ENCODE data around the gene CACNA1C.

CACNA1C gene

GRCh38 chr12:2140858-2141519 lies 88.2 kb downstream of the CACNA1C start:
- DNase-seq (ENCODE audit: low read depth), result no peak

DNA sequence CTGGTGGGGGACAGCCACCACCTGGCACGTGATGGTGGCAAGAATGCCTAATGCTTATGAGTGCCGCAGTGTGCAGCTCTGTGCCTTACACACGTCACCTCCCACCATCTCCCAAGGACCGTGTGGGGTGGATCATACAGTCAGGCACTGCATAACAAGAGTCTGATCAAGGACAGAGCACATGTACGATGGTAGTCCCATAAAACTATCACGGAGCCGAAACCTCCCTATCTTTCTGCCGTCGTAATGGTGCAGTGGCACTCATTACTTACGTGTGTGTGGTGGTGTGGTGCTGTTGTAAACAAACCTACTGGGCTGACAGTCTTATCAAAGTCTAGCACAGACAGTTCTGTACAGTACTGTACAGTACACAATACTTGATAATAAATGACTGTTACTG lies 89.3 kb downstream of the CACNA1C start:
- no peak for DNase-seq (ENCODE audit: low read depth)

DNA sequence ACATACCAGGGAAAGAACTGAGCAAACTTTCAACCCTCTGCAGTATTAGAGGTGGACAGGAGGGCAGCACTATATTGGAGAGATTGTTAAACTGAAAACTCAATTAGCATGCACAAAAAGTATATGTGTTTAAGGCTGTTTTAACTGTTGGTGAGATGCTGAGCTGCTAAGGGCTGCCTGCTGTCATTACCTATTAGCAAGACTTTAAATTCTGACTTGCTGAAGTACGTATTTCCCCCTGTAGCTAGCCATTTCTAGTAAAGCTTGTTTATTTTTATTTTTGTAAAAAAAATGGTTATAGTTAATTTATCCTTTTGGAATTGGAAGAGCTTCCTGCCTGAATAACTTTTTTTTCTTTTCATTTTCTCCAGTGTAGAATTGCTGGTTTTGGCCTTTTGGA lies 92.2 kb downstream of the CACNA1C start:
- DNase-seq (ENCODE audit: low read depth), result no peak

DNA sequence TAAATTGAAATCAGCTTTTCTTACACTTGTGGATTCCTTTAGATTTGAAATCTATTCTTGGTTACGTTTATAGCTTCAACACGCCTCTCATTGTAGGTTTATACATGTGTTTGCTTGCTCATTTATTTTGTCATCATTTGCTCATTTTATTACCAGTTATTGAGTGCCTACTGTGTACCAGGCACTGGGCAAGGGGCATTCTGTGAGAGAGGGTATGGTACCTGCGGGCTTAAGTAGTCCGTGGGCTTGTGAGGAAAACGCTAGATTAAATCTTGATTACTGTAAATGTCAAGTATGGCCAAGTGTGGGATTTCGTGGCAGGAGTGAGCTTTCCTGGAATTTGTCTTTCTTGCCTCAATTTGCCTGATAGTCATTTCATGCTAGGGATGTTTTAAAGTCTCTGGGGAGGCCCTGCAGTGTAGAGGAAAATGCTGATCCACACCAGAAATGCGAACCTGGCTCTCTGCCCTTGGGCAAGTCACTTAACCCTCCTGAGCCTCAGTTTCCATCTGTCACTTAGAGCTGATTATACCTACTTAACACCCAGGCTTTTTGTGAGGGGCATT lies 92.7 kb downstream of the CACNA1C start:
- no peak for DNase-seq (ENCODE audit: low read depth)

GRCh38 chr12:2147335-2147734 lies 94.5 kb downstream of the CACNA1C start:
- no peak for DNase-seq (ENCODE audit: low read depth)

DNA sequence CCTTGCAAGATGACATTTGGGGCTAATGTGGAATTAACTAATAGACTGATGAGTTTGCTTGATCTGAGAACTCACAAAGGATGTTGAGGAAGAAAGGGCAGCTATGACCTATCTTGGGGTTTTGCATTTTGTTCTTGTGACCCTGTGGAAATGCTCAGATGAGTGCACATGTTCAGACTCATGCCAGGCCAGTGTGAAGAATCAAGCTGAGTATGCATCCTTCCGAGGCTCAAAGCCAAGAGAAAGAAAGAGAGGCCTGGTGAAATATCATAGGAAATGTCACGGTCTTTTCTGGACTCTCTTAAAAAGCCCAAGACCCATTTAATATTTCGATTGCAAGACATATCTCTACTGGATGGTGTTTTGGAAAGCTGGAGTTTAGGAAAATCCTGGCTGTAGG lies 96.3 kb downstream of the CACNA1C start:
- no peak for DNase-seq (ENCODE audit: low read depth)

- DNase-seq (ENCODE audit: low read depth), result no peak
These were observed 98.0 kb downstream of the CACNA1C start for GRCh38 chr12:2150833-2151232.

DNA sequence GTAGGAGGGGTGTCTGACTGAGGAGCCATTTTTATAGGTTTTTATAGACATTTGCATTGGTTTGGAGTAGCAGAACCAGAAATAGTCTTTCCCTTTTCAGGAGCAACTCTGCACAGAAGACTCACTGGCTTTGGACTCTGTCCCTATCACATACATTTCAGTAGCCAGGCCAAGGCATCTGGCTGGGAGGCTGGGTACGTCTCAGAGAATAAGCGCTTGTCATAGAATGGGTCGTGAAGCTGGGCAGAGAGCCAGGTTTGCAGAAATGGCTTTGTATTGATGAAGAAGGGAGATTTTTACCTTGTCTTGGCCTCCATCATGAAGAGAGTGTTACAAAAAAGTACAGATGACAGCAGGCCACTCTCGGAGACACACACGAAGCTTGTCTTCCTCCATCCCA lies 98.6 kb downstream of the CACNA1C start:
- no peak for DNase-seq (ENCODE audit: low read depth)

DNA sequence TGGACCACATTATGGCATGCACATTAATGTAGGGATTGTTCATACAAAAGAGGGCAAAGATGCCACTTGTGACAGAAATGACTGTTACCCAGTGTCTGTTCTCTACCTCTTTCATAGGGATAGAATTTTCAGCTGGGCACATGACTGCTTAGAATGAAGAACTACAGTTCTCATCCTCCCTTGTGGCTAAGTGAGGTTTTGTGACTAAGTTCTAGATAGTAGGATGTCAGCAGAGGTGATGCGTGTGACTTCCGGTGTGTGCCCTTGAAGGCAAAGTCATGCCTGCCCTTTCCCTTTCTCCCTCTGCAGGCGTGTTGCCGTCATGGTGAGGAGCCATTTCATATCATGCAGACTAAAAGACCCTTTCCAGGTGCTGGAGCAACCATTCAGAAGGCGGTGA lies 99.3 kb downstream of the CACNA1C start:
- DNase-seq (ENCODE audit: low read depth), result no peak

DNA sequence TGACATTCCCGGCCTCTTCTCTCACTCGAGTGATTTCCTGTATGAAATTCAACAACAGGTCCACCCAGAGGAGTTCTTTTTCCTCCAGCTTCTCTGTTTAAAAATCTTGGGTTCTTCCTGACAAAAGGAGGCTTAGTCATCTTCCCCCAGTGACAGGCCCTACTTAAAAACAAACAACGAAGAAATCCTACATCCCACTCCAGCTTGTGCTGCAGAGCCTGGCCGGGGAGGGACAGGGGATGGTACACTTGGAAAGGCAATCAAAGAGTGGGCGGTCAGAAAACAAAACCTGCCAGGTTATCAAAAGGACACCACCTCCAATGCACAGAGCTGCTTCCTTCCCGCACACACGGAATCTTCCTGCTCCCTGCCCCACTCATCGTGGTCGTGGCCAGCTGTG lies 101.3 kb downstream of the CACNA1C start:
- DNase-seq (ENCODE audit: low read depth), result no peak

- no peak for DNase-seq (ENCODE audit: low read depth)
These were observed 101.7 kb downstream of the CACNA1C start for GRCh38 chr12:2154521-2154920.

DNA sequence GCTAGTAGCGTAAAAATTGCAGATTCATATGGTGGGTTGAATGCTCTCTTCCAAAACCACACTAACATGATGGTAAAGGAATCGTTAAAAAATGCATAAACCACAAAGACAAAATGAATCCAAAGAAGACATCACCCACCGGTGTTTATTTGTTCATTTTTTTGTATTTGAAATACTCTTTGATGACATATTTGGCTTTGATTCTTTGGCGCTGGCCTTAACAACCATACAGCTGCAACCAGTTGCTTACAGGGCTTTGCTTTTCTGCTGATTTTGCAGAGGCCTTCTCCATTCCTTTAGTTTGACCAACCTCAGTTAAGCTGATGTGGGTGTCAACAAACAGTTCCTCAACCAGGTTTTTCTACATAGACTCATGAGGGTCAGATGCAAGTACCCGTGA lies 103.5 kb downstream of the CACNA1C start:
- no peak for DNase-seq (ENCODE audit: low read depth)

DNA sequence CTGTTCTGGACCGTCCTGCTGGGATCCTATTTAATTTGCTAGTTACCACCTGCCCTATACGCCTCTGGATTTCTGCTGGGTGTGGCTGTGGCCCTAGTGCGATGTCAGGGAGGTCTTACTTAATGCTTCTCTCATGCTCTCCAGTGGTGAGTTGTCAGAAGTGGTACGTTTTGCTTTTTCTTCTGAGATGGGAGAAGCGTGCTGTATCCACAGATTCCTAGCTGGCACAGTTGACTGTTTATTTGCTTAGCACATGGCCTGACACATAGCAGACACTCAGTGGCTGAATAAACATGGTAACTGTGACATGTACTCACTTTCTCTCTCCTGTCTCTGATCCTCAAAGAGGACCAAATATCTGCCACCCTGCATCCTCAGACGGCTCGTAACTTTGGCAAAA lies 107.3 kb downstream of the CACNA1C start:
- no peak for DNase-seq (ENCODE audit: low read depth)

GRCh38 chr12:2161473-2161872 lies 108.7 kb downstream of the CACNA1C start:
- DNase-seq (ENCODE audit: low read depth), result no peak

- no peak for DNase-seq (ENCODE audit: low read depth)
These were observed 110.6 kb downstream of the CACNA1C start for GRCh38 chr12:2163177-2163941.

- DNase-seq (ENCODE audit: low read depth), result no peak
These were observed 112.2 kb downstream of the CACNA1C start for GRCh38 chr12:2165021-2165420.

DNA sequence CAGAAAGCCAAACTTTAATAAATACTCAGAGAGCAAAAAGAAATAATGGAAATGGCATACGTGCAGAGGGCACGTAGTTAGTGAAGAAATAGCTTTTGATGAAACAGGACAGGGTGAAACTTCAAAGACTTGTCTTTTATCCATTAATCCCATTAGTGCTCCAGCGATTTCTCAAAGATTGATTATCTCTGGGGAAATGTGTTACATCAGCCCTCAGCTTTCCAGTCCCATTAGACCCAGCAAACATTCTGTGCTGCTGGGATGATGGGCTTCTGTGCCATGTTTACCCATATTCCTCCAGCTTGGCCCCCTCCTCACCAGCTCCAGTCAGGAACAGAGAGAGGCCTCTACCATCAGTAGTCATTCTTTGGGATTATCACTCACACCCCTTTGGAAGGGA lies 113.1 kb downstream of the CACNA1C start:
- no peak for DNase-seq (ENCODE audit: low read depth)

DNA sequence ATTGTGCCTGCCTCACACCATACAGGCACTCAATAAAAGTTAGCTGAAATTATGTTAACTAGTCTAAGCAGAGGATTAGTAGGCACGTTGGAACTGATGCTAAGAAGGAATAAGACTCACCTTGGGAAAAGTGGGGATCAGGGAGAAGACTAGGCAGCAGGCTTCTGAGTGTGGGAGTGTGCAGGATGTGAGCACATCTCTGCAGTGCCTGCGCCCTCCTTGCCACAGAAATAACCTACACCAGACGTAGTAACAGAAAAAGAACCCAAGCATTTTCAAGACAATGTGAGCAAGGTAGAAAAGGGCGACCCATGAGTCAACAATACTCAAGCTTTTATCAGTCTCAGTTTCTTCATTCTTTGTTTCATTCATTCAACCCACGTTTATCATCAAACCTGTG lies 113.9 kb downstream of the CACNA1C start:
- no peak for DNase-seq (ENCODE audit: low read depth)

DNA sequence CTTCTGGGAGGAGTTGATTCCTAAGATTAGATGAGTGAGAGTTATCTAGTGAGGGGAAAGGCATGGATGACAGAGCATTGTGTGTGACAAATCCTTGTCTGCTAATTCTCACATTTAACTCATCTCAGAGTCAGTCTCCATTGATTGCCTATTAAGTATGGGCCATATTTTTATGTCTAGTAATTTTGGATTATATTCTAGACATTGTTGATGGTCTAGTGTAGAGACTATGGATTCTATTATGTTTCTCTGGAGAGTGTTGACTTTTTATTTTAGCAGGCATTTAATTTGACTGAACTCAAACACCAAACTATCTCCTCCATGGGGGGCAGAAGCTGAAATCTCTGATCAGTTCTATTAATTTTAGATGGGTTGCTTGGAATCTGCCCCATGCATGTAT lies 114.4 kb downstream of the CACNA1C start:
- no peak for DNase-seq (ENCODE audit: low read depth)

DNA sequence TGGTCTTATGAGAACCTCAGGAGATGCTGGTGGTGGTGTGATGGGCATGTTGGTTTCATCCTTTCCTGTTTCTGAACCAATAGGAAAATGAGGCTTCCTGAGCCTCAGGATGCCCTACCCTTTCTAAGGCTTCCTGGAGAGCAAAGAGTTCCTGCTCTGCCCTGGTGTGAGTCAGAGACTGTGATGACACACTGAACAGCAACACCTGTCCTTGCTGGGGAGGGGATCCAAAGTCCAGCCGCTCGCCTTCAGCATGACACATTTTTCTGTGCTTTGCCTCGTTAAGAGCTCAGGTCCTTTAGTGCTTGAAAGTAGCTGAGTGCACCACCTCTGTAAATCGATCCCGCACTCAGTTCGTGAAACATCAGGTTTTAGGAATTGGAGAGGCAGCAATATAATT lies 116.0 kb downstream of the CACNA1C start:
- DNase-seq (ENCODE audit: low read depth), result no peak

DNA sequence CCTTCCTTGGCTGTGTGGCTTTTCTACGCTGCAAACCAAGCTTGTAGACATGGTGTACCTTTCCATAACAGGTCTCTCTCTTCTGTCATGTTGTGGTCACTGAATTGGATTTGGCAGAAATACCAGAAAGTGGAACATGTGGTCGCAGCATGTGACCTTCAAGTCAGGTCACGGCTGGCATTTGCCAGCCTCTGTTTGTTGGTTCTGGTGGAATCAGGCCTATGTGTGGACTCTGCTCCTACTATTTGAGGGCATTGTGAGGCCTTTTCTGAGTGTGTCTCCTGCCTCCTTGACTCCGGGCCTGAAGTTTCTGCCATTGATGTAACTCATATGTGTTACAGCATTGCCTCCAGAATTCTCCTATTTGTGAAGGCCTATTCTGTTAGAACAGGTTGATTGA lies 116.7 kb downstream of the CACNA1C start:
- no peak for DNase-seq (ENCODE audit: low read depth)

- no peak for DNase-seq (ENCODE audit: low read depth)
These were observed 117.2 kb downstream of the CACNA1C start for GRCh38 chr12:2169940-2170339.

GRCh38 chr12:2170376-2170775 lies 117.6 kb downstream of the CACNA1C start:
- DNase-seq (ENCODE audit: low read depth), result no peak

Measured in GM04503 (cell line).